Stimulated activated CD8-positive, alpha-beta memory T cell treated with anti-CD3 and anti-CD28 coated beads, Interleukin-12 subunit alpha, Interleukin-12 subunit beta, amount 100 ng/mL, for 1 hour (primary cell): ENCODE data around the gene MMP14.

Experiments used
- DNase-seq: peaks from one replicate; pipeline ENCODE4 v3.0.0-alpha.2; 2020; ENCODE audit warnings: low read depth

Gene MMP14

GRCh38 chr14:22861651-22862050 is 25.3 kb downstream of the MMP14 start:
- DNase-seq: no peak

GRCh38 chr14:22864979-22865378 is 28.6 kb downstream of the MMP14 start:
- DNase-seq: no peak

- DNase-seq: no peak
These were observed 29.3 kb downstream of the MMP14 start for GRCh38 chr14:22865424-22866405.

- no peak for DNase-seq
These were observed 30.5 kb downstream of the MMP14 start for GRCh38 chr14:22866874-22867273.

GRCh38 chr14:22870811-22871223 is 34.4 kb downstream of the MMP14 start:
- no peak for DNase-seq

GRCh38 chr14:22871224-22872032 is 35.0 kb downstream of the MMP14 start, which contains the start of gene LRP10:
Gene LRP10 (plus strand): TSS chr14:22871740. CDS start chr14:22872304, 564 bp downstream.
- peak; percentile 67 for DNase-seq

GRCh38 chr14:22872033-22872832 is 35.8 kb downstream of the MMP14 start:
- DNase-seq: peak; percentile 62

GRCh38 chr14:22872833-22873520 is 36.6 kb downstream of the MMP14 start:
- DNase-seq: no peak

- DNase-seq: no peak
These were observed 38.8 kb downstream of the MMP14 start for GRCh38 chr14:22875003-22875747.

GRCh38 chr14:22875748-22876319 is 39.4 kb downstream of the MMP14 start:
- DNase-seq: no peak

- no peak for DNase-seq
These were observed 40.7 kb downstream of the MMP14 start for GRCh38 chr14:22877000-22877501.

- no peak for DNase-seq
These were observed 42.2 kb downstream of the MMP14 start for GRCh38 chr14:22878271-22879246.

- DNase-seq: no peak
These were observed 45.7 kb downstream of the MMP14 start for GRCh38 chr14:22882064-22882463.

- DNase-seq: no peak
These were observed 46.3 kb downstream of the MMP14 start for GRCh38 chr14:22882529-22883172.

GRCh38 chr14:22883173-22883976 is 47.0 kb downstream of the MMP14 start, which contains the start of gene REM2:
Gene REM2 (plus strand): TSS chr14:22883222. CDS start chr14:22883288, 66 bp downstream.
- DNase-seq: no peak

GRCh38 chr14:22884076-22884737 is 47.8 kb downstream of the MMP14 start:
- no peak for DNase-seq
